Body of pancreas (tissue), 4 donors: ENCODE data around the gene BEND5. TPM values are rescaled to one million over a fixed set of nuclear protein-coding genes. Genes with fewer than 3 reads are reported as not detected.

Experiments
- ATAC-seq: fragments of 150-250 bp; one replicate; pipeline ENCODE4 v1.9.1; 2016
- DNase-seq, 4 donors: peaks; one replicate each; pipeline ENCODE4 v3.0.0-alpha.2; 2019
- H3K27ac ChIP-seq, 4 donors: fragments of 200-600 bp; sonication (generic); 1 replicate in 3 of 4; 2 replicates in 1 of 4; pipeline versions ENCODE4 v1.5.1 to v1.6.1; 2016 to 2019; ENCODE audit warnings: mild to moderate bottlenecking in 1 of 4, mixed read lengths in 1 of 4, moderate library complexity in 1 of 4
- H3K27me3 ChIP-seq, 2 donors: fragments of 200-600 bp; sonication (generic); one replicate each; pipeline ENCODE4 v1.6.0; 2016; ENCODE audit warnings: mild to moderate bottlenecking in 1 of 2
- H3K36me3 ChIP-seq, 2 donors: fragments of 200-600 bp; sonication (generic); replicated peaks in 1 of 2; 2 replicates each; pipeline ENCODE4 v1.5.1; 2016; ENCODE audit warnings: low read depth in 2 of 2; ENCODE audit not compliant: insufficient read depth in 1 of 2
- H3K4me1 ChIP-seq: fragments of 200-600 bp; sonication (generic); one replicate; pipeline ENCODE4 v1.6.0; 2016
- H3K4me3 ChIP-seq, 2 donors: fragments of 200-600 bp; sonication (generic); 1 replicate in 1 of 2; 2 replicates in 1 of 2; pipeline ENCODE4 v1.5.1; 2016 to 2019
- H3K9me3 ChIP-seq, 3 donors: fragments of 200-600 bp; sonication (generic); 1 replicate in 2 of 3; 2 replicates in 1 of 3; pipeline ENCODE4 v1.5.1; 2016
- POLR2A ChIP-seq, 3 donors: fragments of 450-650 bp; IDR thresholded peaks; one replicate each; pipeline ENCODE4 v1.6.1; 2016; ENCODE audit warnings: antibody characterized with exemption in 3 of 3, mild to moderate bottlenecking in 2 of 3
- WGBS, 2 donors: methylation state at CpG; one replicate each; pipeline ENCODE4 v1.1.5; 2017; 5-methylcytosine and 5-hydroxymethylcytosine counted together
- intact Hi-C: fragments of 100-400 bp; cut with DNase I; formaldehyde crosslinking; loops from one replicate; pipeline ENCODE4 v1.15.1; 2023
- total RNA-seq, 2 donors: library from RNA; depleted of rRNA; stranded (reverse); fragments of >200 nt; gene quantifications; one replicate each; pipeline ENCODE4 v1.1.0, GENCODE V29; 2016
- TF ChIP-seq, protein P1 (sequence below), 7 experiments: fragments of 450-650 bp in 4 of 7; fragments of 200-600 bp in 3 of 7; sonication (generic) in 3 of 7; IDR thresholded peaks; one replicate each; pipeline ENCODE4 v1.5.1; 2016 to 2019; ENCODE audit warnings: antibody characterized with exemption in 7 of 7

BEND5 gene
- total RNA-seq, 2 donors from 2014 or later = 2.3 to 8.6 TPM

DNA sequence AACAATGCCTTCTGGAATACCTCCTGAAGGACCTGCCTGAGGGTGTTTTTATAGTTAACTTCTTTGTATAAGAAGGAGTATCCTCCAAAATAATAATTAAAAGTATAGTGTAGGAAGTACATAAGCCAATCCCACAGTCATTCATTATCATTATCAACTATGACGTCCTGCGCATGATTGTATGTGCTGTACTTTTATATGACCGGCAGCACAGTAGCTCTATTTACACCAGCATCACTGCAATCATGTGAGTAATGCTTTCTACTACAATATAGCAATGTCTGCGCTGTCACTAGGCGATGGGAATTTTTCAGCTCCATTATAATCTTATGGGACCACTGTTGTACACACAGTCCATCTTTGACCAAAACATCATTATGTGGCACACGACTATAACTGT is 72.0 kb downstream of the BEND5 start:
- 85 to 90% methylated on average over 6 of the region's 6 CpGs for WGBS, 2 donors
- H3K36me3 ChIP-seq = no peaks in the 10 kb centered on the region
- H3K27me3 ChIP-seq = no peaks in the 10 kb centered on the region
- intact Hi-C loops = no loop called here
- no peak for TF ChIP-seq POLR2A (IDR thresholded peaks at IDR 0.05)
- TF ChIP-seq, protein P1, sequence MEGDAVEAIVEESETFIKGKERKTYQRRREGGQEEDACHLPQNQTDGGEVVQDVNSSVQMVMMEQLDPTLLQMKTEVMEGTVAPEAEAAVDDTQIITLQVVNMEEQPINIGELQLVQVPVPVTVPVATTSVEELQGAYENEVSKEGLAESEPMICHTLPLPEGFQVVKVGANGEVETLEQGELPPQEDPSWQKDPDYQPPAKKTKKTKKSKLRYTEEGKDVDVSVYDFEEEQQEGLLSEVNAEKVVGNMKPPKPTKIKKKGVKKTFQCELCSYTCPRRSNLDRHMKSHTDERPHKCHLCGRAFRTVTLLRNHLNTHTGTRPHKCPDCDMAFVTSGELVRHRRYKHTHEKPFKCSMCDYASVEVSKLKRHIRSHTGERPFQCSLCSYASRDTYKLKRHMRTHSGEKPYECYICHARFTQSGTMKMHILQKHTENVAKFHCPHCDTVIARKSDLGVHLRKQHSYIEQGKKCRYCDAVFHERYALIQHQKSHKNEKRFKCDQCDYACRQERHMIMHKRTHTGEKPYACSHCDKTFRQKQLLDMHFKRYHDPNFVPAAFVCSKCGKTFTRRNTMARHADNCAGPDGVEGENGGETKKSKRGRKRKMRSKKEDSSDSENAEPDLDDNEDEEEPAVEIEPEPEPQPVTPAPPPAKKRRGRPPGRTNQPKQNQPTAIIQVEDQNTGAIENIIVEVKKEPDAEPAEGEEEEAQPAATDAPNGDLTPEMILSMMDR (IDR thresholded peaks at IDR 0.05) = no peak
- ATAC-seq = no peak
- DNase-seq = no peak
- no peaks in the 10 kb centered on the region for H3K4me1 ChIP-seq
- no peaks in the 10 kb centered on the region for H3K9me3 ChIP-seq
- no peak overlapping the region for H3K27ac ChIP-seq
- no peak overlapping the region for H3K4me3 ChIP-seq

DNA sequence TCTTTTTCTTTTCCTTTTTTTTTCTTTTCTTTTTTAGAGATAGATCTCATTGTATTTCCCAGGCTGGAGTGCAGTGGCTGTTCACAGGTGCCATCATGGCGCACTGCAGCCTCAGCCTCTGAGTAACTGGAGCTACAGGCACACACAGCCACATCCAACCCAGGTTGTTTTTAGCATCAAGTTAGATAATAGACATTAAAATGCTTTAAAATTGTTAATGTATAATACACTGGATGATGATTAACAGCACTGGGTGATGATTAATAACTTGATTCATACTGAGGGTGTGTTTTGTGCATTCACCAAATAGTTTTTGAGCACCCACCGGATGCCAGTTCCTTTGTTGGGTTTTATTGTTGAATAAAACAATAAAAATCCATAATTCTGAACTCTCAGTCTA is 75.2 kb downstream of the BEND5 start:
- no peaks in the 10 kb centered on the region for H3K36me3 ChIP-seq
- no peaks in the 10 kb centered on the region for H3K4me1 ChIP-seq
- intact Hi-C loops = no loop called here
- no peak for DNase-seq
- H3K9me3 ChIP-seq = no peaks in the 10 kb centered on the region
- TF ChIP-seq, protein P1 (IDR thresholded peaks at IDR 0.05) = no peak
- no peak for TF ChIP-seq POLR2A (IDR thresholded peaks at IDR 0.05)
- no peak overlapping the region for H3K27ac ChIP-seq
- ATAC-seq = no peak
- no peak overlapping the region for H3K4me3 ChIP-seq
- H3K27me3 ChIP-seq = no peaks in the 10 kb centered on the region
- 72 to 77% methylated on average over 2 of the region's 2 CpGs for WGBS, 2 donors

DNA sequence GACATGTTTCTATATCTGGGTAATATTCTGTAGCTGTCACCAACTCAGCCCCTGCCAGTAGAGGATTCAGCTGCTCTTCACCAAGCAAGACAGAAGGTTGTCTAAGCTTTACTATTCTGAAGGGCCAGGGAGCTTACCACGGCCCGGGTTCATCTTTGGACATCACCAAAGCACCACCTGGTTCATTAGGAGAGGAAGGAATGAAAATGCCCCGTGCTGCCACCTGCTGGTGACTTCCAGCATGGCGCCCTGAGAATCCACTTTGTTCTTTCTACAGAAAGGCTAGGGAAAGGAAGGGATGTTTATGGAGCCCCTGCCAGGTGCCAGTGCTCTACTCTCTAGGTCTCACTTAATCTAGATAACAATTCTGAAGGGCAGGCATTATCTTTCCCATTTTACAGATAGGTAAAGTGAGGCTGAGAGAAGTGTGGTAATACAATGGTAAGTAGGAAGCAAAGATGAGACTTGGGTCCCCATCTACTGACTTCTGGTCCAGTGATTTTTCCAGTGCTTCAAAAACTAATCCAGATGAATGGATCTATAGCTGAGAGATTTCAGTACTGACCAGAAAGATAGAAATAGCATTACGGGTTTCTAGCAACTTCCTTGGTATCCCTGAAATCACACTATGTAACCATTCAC is 79.5 kb downstream of the BEND5 start:
- Histone ChIP-seq H3K4me1 (no peaks in the 10 kb centered on the region), H3K4me3 (no peak overlapping the region), H3K27me3 (no peaks in the 10 kb centered on the region), H3K27ac (no peak overlapping the region), H3K36me3 (no peaks in the 10 kb centered on the region), H3K9me3 (no peaks in the 10 kb centered on the region)
- intact Hi-C loops = no loop called here
- ATAC-seq (no peak), DNase-seq (peak; percentile 50 to 74 (median 61))
- WGBS, 2 donors = 14 to 21% methylated on average over 5 of the region's 5 CpGs
- TF ChIP-seq, protein P1 (IDR thresholded peaks at IDR 0.05) = peak; percentile 62 to 94 (median 70)
- TF ChIP-seq POLR2A (IDR thresholded peaks at IDR 0.05) = no peak

DNA sequence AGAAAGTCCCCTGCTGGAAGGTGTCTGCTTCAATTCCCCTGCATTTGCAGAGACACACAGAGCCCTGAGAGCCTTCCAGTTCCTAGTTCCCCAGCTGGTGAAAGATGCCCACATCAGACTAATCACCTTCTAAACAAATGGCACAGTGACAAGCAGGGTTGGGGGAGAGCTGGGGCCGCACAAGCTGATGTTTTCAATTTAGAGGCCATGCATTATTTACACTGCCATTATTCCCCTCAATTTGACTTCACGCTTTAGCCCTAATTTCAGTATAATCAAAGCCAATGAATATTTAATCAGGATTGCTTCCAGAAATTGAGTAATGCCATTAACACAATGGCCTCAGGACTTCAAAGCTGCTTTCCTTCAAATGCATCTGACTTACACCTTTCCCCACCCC is 81.5 kb downstream of the BEND5 start:
- no peak for ATAC-seq
- intact Hi-C loops = no loop called here

More for the DNA sequence above, 81.5 kb downstream of the BEND5 start:
- TF ChIP-seq, protein P1 (IDR thresholded peaks at IDR 0.05) = no peak
- TF ChIP-seq POLR2A (IDR thresholded peaks at IDR 0.05) = no peak
- 63 to 64% methylated on average over 2 of the region's 2 CpGs for WGBS, 2 donors
- H3K9me3 ChIP-seq = no peaks in the 10 kb centered on the region
- DNase-seq = no peak
- H3K4me3 ChIP-seq = no peak overlapping the region
- H3K27ac ChIP-seq = no peak overlapping the region
- H3K4me1 ChIP-seq = no peaks in the 10 kb centered on the region
- H3K36me3 ChIP-seq = no peaks in the 10 kb centered on the region
- no peaks in the 10 kb centered on the region for H3K27me3 ChIP-seq
